HepG2 (cell line): ENCODE measurements around the gene ARL16. TPM values are rescaled to one million over a fixed set of nuclear protein-coding genes. Genes with fewer than 3 reads are reported as not detected.

ENCODE experiments used
- ATM ChIP-seq: fragments of 450-650 bp; IDR thresholded peaks from 2 replicates; pipeline ENCODE4 v1.7.1; 2017; ENCODE audit warnings: mild to moderate bottlenecking, borderline replicate concordance
- FOXO4 ChIP-seq: sonication (generic); formaldehyde crosslinking; conservative IDR thresholded peaks from 2 replicates; pipeline ENCODE4 v1.8.1; 2023; ENCODE audit warnings: missing genetic modification reagents
- HHEX ChIP-seq: IDR thresholded peaks from 2 replicates; pipeline ENCODE4 v1.6.1; 2016; ENCODE audit warnings: control low read depth
- HNF4A ChIP-seq: sonication (generic); formaldehyde crosslinking; IDR thresholded peaks from 2 replicates; pipeline ENCODE4 v1.4.0; 2020; ENCODE audit warnings: missing genetic modification reagents
- LRRFIP1 ChIP-seq: sonication (generic); formaldehyde crosslinking; conservative IDR thresholded peaks from 2 replicates; pipeline ENCODE4 v1.4.0; 2020; ENCODE audit warnings: missing genetic modification reagents
- NFE2L2 ChIP-seq: fragments of 150-350 bp; IDR thresholded peaks from 2 replicates; pipeline ENCODE4 v1.6.1; 2014; ENCODE audit warnings: low read length
- NR2C2 ChIP-seq: sonication (generic); formaldehyde crosslinking; IDR thresholded peaks from 2 replicates; pipeline ENCODE4 v1.4.0; 2020; ENCODE audit warnings: missing genetic modification reagents, mild to moderate bottlenecking, moderate library complexity, borderline replicate concordance
- NR2F1 ChIP-seq, 2 experiments: fragments of 450-650 bp in 1 of 2; formaldehyde crosslinking in 1 of 2; IDR thresholded peaks; 2 replicates each; pipeline versions ENCODE4 v1.5.0 to v1.6.1; 2016 to 2020; ENCODE audit warnings: mild to moderate bottlenecking in 1 of 2, missing compliant biosample characterization in 1 of 2, missing genetic modification reagents in 1 of 2, moderate library complexity in 1 of 2
- POGZ ChIP-seq: sonication (generic); formaldehyde crosslinking; IDR thresholded peaks from 2 replicates; pipeline ENCODE4 v1.4.0; 2020; ENCODE audit warnings: mild to moderate bottlenecking, missing genetic modification reagents
- SETDB1 ChIP-seq: sonication (generic); formaldehyde crosslinking; IDR thresholded peaks from 2 replicates; pipeline ENCODE4 v1.5.1; 2020; ENCODE audit warnings: missing genetic modification reagents, mild to moderate bottlenecking, borderline replicate concordance
- SNAPC5 ChIP-seq: sonication (generic); formaldehyde crosslinking; IDR thresholded peaks from 2 replicates; pipeline ENCODE4 v1.8.1; 2023; ENCODE audit warnings: mild to moderate bottlenecking, missing genetic modification reagents, borderline replicate concordance
- ZBTB44 ChIP-seq: sonication (generic); formaldehyde crosslinking; IDR thresholded peaks from 2 replicates; pipeline ENCODE4 v1.4.0; 2020; ENCODE audit warnings: missing genetic modification reagents
- ZFP1 ChIP-seq: IDR thresholded peaks from 2 replicates; pipeline ENCODE4 v1.6.1; 2016
- ZNF350 ChIP-seq: sonication (generic); formaldehyde crosslinking; IDR thresholded peaks from 2 replicates; pipeline ENCODE4 v1.4.0; 2020; ENCODE audit warnings: mild to moderate bottlenecking, low read depth, missing genetic modification reagents, borderline replicate concordance
- ZNF556 ChIP-seq: sonication (generic); formaldehyde crosslinking; IDR thresholded peaks from 2 replicates; pipeline ENCODE4 v1.4.0; 2020; ENCODE audit warnings: mild to moderate bottlenecking, missing genetic modification reagents, borderline replicate concordance
- ZNF569 ChIP-seq: sonication (generic); formaldehyde crosslinking; IDR thresholded peaks from 2 replicates; pipeline ENCODE4 v1.5.0; 2020; ENCODE audit warnings: mild to moderate bottlenecking, missing genetic modification reagents, moderate library complexity, borderline replicate concordance
- ZNF597 ChIP-seq: sonication (generic); formaldehyde crosslinking; IDR thresholded peaks from 2 replicates; pipeline ENCODE4 v1.5.0; 2020; ENCODE audit warnings: missing genetic modification reagents
- ZNF766 ChIP-seq: sonication (generic); formaldehyde crosslinking; IDR thresholded peaks from 2 replicates; pipeline ENCODE4 v1.5.0; 2020; ENCODE audit warnings: missing genetic modification reagents, borderline replicate concordance
- ZXDC ChIP-seq: sonication (generic); formaldehyde crosslinking; IDR thresholded peaks from 2 replicates; pipeline ENCODE4 v1.5.0; 2020; ENCODE audit warnings: mild to moderate bottlenecking, missing genetic modification reagents
- polyA plus RNA-seq, 8 experiments: library from polyadenylated mRNA; depleted of rRNA in 3 of 8; stranded (reverse) in 7 of 8; unstranded in 1 of 8; fragments of >200 nt; fragmentation: Illumina TruSeq in 4 of 8; extraction: Trizol in 4 of 8; gene quantifications; 2 replicates each; pipeline versions ENCODE4 v1.2.1 to v1.2.3, GENCODE V29; 2011 to 2016; ENCODE audit warnings: low read depth in 4 of 8, missing spikeins in 1 of 8, mixed read lengths in 1 of 8; ENCODE audit not compliant: insufficient read depth in 1 of 8
- total RNA-seq, 5 experiments: library from RNA; depleted of rRNA; stranded (reverse); fragments of >200 nt; fragmentation: Illumina TruSeq; extraction: Trizol; gene quantifications; 2 replicates each; pipeline ENCODE4 v1.2.3, GENCODE V29; 2016; ENCODE audit warnings: low read depth in 1 of 5

ARL16 gene
- total and polyA plus RNA-seq, 2 of the 13 experiments (the other 11 are each of a cell fraction or from before 2014, with no cell fraction given): 20.8 to 30.8 TPM

- TF ChIP-seq ZFP1 (CRISPR knock-in tag) (0 out of 2 replicates have a peak, but pooled peaks have one; percentile 39), POGZ (CRISPR knock-in tag) (peak; percentile 71), NR2F1 (CRISPR knock-in tag; IDR thresholded peaks at IDR 0.05) (no peak), HHEX (CRISPR knock-in tag) (no peak), ZNF766 (CRISPR knock-in tag) (no peak), NFE2L2 (0 out of 2 replicates have a peak, but pooled peaks have one; percentile 8), LRRFIP1 (CRISPR knock-in tag) (no peak), SETDB1 (CRISPR knock-in tag) (no peak), NR2C2 (CRISPR knock-in tag) (peak; percentile 87), HNF4A (CRISPR knock-in tag) (no peak; the same call in 1 of the 2 replicates), ATM (no peak), SNAPC5 (CRISPR knock-in tag) (no peak), ZNF350 (CRISPR knock-in tag) (peak; percentile 79), ZNF556 (CRISPR knock-in tag) (0 out of 2 replicates have a peak, but pooled peaks have one; percentile 48), ZXDC (CRISPR knock-in tag) (no peak), ZNF597 (no peak), ZBTB44 (no peak), ZNF569 (CRISPR knock-in tag) (no peak), FOXO4 (CRISPR knock-in tag) (no peak)
These were observed at the start of gene ARL16, which contains the start of gene HGS (continued) for GRCh38 chr17:81683584-81684441.
